NCI-H2227 (cell line): ENCODE data around the gene PLCD1.

Source experiments
- DNase-seq: peaks from one replicate; lab custom pipeline; 2025; ENCODE audit not compliant: unreplicated experiment; lab: John Stamatoyannopoulos, UW

The PLCD1 gene

GRCh38 chr3:38001456-38002081, 27.9 kb downstream of the PLCD1 start:
- DNase-seq, result no peak

DNA sequence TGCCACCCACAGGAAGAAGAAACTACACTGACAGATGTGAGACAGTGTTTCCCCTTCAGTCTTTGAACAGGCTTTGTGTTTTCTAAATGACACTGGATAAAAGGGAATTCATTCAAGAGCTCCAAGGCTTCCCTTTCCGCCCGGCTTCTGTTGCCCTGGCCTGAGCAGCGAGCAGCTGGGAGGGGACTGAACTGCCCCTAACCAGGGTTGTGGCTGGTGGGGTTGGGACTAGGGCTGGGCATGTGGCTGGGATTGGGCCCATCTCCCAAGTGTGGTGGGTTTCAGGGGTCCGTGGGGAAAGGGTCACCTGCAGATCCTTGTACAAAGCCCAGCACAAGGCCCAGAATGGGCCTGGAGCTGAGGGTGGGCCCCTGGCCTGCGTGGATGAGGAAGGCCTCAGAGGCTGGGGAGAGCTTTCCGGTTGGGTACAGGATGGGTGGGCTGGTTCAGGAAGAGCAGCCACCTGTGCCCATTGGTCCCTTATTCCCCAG, 28.4 kb downstream of the PLCD1 start:
- no peak for DNase-seq

GRCh38 chr3:38000242-38000916, 29.1 kb downstream of the PLCD1 start:
- DNase-seq, result no peak

DNA sequence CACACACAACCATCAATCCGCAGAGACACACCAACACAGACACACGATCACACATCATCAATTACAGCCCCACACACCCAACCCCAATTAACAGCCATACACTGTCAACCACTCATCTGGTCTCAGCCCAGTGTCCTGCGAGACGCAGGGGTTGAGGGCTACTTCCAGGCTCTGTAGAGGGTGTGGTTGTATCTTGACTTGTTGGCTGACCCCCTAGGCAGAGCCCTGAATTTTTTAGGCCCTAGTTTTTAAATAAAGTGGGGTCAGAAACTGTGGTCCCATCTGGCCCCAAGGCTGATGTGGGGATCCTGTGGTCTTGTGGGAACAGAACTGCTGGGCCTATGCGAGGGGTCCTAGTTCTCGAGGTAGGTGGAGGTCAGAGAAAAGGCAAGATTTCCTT, 29.6 kb downstream of the PLCD1 start:
- DNase-seq, result no peak

DNA sequence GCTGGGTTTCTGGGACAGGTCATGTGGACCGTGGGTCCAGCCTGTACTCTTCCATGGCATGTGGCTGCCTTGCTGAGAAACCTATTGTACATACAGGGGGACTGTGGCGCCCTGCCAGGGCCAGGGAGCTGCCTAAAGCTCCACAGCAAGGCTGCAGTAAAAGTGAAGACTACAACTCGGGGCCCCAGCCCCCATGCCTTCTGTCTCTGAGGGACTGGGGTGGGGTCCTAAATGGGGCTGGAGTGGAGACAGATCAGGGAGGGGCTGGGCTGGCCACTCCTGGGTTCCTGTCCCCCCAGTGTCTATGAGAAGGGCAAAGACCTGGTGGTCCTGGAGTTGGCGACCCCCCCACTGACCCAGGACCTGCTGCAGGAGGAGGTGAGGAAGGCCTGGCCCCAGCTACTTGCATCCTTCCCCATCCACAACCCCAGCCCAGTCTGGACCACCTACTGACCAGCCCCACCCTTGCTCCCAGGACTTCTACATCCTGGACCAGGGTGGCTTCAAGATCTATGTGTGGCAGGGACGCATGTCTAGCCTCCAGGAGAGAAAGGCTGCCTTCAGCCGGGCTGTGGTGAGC, 31.6 kb downstream of the PLCD1 start:
- DNase-seq, result no peak

DNA sequence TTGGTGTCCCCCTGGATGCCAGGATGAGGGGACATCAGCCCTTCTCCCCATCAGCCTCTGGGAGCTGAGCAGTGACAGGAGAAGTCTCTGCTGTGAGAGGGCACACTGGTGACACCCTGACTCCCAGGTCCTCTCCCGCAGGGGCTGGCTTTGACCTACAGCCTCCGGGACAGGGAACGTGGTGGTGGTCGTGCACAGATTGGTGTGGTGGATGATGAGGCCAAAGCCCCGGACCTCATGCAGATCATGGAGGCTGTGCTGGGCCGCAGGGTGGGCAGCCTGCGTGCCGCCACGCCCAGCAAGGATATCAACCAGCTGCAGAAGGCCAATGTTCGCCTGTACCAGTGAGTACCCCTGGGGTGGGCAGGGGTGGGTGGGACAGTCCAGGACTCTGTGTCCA, 32.1 kb downstream of the PLCD1 start:
- no peak for DNase-seq

GRCh38 chr3:37996785-37997301, 32.6 kb downstream of the PLCD1 start:
- peak; percentile 69 for DNase-seq

GRCh38 chr3:37995652-37996641, 33.5 kb downstream of the PLCD1 start:
- no peak for DNase-seq

- no peak for DNase-seq
These were observed 34.8 kb downstream of the PLCD1 start for GRCh38 chr3:37994639-37994972.

GRCh38 chr3:37993820-37994638, 35.4 kb downstream of the PLCD1 start:
- peak; percentile 54 for DNase-seq

DNA sequence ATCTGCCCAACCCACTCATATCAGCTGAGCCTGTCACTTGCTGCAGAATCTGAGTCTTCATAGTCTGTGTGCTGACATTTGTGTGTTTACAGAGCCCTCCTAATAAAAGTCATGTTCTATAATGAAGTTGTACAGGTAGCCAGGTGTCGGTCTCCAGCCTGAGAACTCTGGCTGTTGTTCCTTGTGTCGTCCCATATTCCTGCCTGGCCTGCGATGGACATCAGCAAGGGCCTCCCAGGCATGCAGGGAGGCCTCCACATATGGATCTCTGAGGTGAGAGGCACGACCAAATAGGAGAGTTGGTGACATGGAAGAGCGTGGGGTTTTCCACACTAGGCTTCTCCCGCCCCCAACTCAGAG, 36.0 kb downstream of the PLCD1 start:
- no peak for DNase-seq

DNA sequence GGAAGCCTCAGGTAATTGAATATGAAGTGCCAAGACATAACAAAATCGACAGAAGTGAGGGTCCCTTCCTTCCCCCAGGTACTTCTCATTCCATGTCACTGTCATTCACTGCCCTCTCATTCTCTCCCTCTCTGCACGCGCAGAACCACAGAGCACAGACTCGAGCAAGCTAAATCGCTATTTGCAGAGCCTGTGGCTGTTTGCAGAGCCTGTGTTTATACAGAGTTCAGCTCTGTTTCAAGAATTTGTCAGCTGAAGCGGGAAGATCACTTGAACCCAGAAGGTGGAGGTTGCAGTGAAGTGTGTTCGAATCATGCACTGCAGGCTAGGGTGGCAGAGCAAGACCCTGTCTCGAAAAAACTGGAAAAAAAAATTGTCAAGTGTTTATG, 36.4 kb downstream of the PLCD1 start:
- no peak for DNase-seq

GRCh38 chr3:37992271-37993066, 37.0 kb downstream of the PLCD1 start:
- DNase-seq, result no peak

GRCh38 chr3:37991823-37992222, 37.6 kb downstream of the PLCD1 start:
- DNase-seq, result no peak

DNA sequence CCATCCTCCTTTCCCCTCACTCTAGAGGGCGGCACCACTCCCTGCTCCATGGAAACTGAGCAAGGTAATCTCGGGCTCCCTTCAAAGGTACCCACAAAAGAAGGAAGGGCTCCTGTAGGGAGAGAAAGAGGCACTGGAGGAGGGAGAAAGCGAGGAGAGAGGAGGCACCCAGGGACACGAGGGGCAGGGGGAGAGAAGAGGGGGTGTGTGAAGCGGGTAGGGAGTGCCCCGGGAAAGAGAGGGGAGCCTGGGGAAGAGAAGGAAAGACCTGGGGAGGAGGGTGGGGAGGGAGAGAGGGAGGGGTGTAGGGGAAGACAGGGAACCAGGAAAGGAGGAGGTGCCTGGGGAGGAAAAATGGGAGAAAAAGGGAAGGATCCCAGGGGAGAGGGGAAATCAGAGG, 38.3 kb downstream of the PLCD1 start:
- DNase-seq, result no peak

DNA sequence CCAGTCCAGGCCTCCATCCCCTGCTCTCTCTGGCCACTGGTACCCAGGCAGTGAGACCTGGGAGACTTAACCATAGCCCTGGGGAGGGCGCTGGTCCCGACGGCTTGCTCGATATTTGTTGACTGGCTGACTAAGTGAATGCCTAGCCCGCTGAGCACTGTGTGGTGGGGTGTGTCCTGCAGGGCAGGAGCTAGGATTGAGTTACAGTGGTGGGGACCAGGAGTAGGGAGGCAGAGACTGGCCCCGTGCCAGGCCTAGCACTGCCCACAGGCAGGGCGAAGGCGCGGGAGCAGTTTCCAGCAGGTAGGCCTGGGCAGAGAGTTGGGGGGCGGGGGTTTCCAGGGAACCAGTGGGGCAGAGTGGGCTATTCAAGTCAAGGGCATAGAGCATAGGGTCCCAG, 38.9 kb downstream of the PLCD1 start, which contains the start of gene VILL:
VILL (plus strand) TSS at position 260 of the 400 bp plus-strand sequence. CDS start 2,887 bp downstream, outside the sequence.
- DNase-seq, result no peak

DNA sequence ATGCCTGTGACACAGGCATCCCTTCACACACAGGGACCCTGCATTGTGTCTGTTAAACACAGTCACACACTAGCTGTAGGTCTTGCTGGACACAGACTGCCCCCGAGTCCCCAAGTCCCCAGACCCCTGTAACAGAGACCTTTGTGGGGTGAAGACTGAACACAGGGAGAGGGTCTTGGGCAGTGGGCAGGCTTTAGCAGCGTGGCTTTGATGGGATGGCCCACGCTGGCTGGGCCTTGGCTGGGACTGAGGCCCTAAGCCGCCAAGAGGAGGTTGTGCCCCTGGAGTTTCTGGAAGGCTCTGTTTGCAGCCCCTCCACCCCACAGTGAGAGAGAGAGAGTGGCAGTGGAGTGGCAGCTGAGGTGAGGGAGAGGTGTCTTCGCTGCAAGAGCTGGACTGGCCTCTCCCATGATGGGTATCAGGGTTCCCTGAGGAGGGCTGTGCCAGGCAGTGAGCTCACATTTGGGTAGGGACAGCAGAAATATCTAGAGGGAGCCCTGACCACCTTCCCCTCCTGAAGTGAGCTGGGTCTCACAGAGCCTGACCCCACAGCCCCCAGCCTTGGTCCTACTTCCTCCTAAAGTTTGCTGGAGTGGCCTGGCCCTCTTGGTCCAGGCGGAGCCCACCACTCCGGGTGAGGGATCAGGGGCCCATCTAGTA, 39.5 kb downstream of the PLCD1 start:
- no peak for DNase-seq

GRCh38 chr3:37988931-37989525, 40.4 kb downstream of the PLCD1 start:
- DNase-seq, result no peak
